NCI-H69 (cell line): Measurements from ENCODE around the gene ACTG1.

ENCODE experiments used
- DNase-seq: peaks from one replicate; lab custom pipeline; 2025; lab: John Stamatoyannopoulos, UW

ACTG1 gene

DNA sequence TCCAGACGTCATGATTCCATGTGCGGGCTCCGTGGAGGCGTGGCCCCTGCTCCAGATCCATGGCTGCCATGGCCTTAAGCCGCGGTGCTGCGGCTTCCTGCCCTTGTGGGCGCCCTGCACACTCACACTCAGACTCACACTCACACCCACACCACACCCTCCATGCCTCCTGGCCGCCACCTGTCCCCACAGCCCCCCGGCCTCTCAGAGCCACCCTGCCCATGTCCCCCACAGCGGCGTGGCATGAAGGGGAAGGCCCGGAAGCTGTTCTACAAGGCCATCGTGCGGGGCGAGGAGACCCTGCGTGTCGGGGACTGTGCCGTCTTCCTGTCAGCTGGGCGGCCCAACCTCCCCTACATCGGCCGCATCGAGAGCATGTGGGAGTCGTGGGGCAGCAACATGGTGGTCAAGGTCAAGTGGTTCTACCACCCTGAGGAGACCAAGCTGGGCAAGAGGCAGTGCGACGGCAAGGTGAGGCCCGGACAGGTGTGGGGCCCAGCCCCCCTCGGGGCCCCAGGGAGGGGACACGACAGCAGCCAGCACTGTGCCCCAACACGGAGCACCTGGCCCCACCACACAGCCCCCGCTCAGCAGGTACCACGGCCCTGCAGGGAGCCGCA is 50.0 kb downstream of the ACTG1 start:
- DNase-seq = no peak

DNA sequence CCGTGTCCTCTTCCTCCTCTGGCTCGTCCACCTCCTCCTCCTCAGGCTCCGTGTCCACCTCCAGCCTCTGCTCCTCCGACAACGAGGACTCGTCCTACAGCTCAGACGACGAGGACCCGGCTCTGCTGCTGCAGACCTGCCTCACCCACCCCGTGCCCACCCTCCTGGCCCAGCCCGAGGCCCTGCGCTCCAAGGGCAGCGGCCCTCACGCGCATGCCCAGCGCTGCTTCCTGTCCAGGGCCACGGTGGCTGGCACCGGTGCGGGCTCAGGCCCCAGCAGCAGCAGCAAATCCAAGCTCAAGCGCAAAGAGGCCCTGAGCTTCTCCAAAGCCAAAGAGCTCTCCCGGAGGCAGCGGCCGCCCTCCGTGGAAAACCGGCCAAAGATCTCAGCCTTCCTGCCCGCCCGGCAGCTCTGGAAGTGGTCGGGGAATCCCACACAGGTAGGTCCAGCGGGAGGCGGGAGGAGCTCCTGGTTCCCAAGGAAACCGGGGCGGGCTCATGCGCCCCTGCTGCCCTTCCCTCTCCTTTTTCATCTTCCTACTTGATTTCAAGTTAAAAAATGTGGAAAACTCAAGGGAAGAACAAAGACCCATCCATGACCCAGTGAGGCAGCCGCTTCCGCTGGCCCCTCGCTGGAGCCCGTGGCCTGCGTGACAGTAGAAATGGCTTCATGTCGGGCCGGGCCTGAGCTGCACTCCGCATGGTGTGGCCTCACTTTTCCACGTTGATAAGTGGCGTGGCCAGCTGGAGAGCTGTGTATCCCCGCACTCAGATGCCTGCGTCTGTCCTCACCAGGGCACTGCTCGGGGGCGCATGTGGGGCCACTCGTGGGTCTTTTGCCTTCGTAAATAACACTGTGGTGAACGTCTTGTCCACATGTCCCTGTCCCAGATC is 50.7 kb downstream of the ACTG1 start:
- DNase-seq = no peak

DNA sequence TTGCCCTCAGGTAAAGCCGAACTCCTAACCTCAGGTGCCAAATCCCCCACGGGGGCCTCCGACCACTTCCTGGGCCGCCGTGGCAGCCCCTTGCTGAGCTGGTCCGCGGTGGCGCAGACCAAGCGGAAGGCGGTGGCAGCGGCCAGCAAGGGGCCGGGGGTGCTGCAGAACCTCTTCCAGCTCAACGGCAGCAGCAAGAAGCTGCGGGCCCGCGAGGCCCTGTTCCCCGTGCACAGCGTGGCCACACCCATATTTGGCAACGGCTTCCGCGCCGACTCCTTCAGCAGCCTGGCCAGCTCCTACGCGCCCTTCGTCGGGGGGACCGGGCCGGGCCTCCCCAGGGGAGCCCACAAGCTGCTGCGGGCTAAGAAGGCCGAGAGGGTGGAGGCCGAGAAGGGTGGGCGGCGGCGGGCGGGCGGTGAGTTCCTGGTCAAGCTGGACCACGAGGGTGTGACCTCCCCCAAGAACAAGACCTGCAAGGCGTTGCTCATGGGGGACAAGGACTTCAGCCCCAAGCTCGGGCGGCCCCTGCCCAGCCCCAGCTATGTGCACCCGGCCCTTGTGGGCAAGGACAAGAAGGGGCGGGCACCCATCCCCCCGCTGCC is 51.6 kb downstream of the ACTG1 start:
- DNase-seq = no peak
